GM10266 (cell line): ENCODE data around the gene JMJD4.
A peak's percentile ranks its signal among the peaks of the same experiment; 100 is the strongest.

ENCODE experiments used
- DNase-seq: peaks from one replicate; pipeline ENCODE4 v3.0.0; 2012; ENCODE audit errors: extremely low spot score
- TF ChIP-seq, protein P1 (sequence below): IDR thresholded peaks from 2 replicates; pipeline ENCODE4 v1.5.1; 2012; ENCODE audit warnings: mild to moderate bottlenecking, low read depth; ENCODE audit not compliant: control insufficient read depth, insufficient read depth; ENCODE audit errors: missing control alignments

Gene JMJD4

DNA sequence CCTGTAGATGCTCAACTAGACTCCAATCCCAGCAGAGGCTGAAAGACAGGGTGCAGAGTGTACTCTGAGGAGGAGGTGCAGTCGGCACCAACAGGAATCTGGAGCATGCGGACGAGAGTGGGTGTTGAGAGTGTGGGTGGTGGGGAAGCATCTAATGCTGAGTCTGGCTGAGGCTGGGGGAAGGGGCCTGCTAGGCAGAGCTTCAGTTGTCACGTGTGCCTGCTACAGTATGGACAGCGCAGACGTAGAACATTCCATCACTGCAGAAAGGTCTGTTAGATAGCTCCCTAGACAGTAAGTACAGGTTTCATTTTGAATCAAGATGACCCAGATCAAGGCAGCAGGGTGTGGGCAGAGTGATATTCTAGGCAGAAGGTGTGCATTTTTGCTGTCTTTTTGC, 23.3 kb upstream of the JMJD4 start:
- TF ChIP-seq, protein P1, sequence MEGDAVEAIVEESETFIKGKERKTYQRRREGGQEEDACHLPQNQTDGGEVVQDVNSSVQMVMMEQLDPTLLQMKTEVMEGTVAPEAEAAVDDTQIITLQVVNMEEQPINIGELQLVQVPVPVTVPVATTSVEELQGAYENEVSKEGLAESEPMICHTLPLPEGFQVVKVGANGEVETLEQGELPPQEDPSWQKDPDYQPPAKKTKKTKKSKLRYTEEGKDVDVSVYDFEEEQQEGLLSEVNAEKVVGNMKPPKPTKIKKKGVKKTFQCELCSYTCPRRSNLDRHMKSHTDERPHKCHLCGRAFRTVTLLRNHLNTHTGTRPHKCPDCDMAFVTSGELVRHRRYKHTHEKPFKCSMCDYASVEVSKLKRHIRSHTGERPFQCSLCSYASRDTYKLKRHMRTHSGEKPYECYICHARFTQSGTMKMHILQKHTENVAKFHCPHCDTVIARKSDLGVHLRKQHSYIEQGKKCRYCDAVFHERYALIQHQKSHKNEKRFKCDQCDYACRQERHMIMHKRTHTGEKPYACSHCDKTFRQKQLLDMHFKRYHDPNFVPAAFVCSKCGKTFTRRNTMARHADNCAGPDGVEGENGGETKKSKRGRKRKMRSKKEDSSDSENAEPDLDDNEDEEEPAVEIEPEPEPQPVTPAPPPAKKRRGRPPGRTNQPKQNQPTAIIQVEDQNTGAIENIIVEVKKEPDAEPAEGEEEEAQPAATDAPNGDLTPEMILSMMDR = no peak
- DNase-seq = peak; percentile 66

- no peak for DNase-seq
- TF ChIP-seq, protein P1 = no peak
Measured at GRCh38 chr1:227757781-227758180, 22.7 kb upstream of the JMJD4 start.

- TF ChIP-seq, protein P1 = no peak
- peak; percentile 33 for DNase-seq
Measured at GRCh38 chr1:227756172-227756959, 21.3 kb upstream of the JMJD4 start.

DNA sequence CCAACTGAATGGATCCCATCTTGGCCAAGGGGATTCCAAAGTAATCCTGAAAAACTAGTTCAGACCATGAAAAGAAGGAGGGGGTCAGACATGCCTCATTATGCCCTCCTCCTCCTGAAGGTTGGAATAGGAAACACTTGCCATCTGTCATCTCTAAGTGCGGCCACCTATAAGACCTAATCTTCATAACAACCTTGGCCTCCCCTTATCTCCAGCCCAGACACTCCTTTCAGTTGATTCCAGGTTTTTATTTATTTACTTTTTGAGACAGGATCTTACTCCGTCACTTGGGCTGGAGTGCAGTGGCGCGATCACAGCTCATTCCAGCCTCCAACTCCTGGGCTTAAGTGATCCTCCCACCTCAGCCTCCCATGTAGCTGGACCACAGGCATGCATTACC, 19.9 kb upstream of the JMJD4 start:
- no peak for DNase-seq
- TF ChIP-seq, protein P1 = no peak

DNA sequence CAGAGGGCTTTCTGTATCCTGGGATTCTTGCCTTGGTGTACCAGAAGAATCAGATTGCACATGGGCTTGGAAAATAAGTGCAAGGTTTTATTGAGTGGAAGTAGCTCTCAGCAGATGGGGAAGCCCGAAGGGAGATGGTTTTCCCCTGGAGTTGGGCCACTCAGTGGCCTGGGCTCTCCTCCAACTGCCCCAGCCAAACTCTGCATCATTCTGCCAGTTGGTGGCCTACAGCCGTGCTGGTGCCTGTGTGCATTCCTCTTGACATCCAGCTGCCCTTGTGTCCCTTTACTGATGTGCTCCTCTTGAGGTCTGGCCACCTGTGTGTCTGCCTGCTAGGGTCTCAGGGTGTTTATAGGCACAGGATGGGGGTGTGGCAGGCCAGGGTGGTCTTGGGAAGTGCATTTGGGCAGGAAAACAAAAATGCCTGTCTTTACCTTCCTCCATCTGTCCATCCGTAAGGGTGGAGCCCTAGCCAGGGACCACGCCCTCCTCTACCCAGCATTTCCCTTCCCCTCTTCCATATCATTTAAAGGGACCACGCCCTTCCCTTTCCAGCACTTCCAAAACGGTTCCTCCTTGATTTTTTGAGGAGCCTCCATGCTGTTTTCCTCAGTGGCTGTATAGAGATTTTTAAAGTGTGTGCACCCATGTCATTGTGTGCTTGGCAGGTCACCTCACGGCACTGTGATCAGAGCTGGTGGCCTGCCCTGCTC, 19.1 kb upstream of the JMJD4 start:
- TF ChIP-seq, protein P1 = no peak
- DNase-seq = no peak

GRCh38 chr1:227749916-227750710, 15.0 kb upstream of the JMJD4 start:
- TF ChIP-seq, protein P1 = no peak
- no peak for DNase-seq
